ENCODE measurements around the gene SAMM50.

DNA sequence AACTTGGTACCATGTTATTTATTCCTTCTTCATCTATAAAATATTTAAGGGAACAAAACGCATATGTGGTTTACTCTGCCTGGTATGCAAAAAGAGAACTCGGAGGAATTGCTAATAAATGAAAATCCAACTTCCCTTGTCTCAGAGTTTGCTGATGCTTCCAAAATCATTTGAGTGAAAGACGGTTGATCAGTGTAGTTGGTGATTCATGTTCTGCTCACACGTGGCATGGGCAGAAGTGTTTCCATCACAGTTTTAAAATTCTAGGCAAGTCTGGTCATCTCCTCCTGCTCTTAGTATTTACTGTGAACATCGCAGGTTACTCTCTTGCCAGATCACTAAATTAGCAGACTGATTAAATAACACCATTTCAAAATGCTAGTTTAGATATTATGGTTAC, 56.9 kb downstream of the SAMM50 start:
- TF ChIP-seq POLR2A (IDR thresholded peaks at IDR 0.05): no peak
- TF ChIP-seq, protein P1, sequence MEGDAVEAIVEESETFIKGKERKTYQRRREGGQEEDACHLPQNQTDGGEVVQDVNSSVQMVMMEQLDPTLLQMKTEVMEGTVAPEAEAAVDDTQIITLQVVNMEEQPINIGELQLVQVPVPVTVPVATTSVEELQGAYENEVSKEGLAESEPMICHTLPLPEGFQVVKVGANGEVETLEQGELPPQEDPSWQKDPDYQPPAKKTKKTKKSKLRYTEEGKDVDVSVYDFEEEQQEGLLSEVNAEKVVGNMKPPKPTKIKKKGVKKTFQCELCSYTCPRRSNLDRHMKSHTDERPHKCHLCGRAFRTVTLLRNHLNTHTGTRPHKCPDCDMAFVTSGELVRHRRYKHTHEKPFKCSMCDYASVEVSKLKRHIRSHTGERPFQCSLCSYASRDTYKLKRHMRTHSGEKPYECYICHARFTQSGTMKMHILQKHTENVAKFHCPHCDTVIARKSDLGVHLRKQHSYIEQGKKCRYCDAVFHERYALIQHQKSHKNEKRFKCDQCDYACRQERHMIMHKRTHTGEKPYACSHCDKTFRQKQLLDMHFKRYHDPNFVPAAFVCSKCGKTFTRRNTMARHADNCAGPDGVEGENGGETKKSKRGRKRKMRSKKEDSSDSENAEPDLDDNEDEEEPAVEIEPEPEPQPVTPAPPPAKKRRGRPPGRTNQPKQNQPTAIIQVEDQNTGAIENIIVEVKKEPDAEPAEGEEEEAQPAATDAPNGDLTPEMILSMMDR (IDR thresholded peaks at IDR 0.05 in 4 of 5, conservative IDR thresholded peaks at IDR 0.05 in 1 of 5): no peak

All from gastrocnemius medialis (tissue), 4 donors.